GM23338 (cell line): ENCODE data around the gene RERGL. TPM values are rescaled to one million over a fixed set of nuclear protein-coding genes. Genes with fewer than 3 reads are reported as not detected.

Source experiments
- ATAC-seq: fragments of 200-7000 bp; cut with Tn5 transposase; 3 replicates; pipeline ENCODE4 v1.9.1; 2020
- DNase-seq: peaks from one replicate; pipeline ENCODE4 v3.0.0-alpha.2; 2015; ENCODE audit warnings: low spot score
- H2AFZ ChIP-seq: fragments of 200-600 bp; sonication (generic); 2 replicates; pipeline ENCODE4 v1.8.0; 2016; ENCODE audit warnings: antibody characterized with exemption, mild to moderate bottlenecking, moderate library complexity
- H3F3A ChIP-seq: fragments of 200-600 bp; sonication (generic); replicated peaks from 2 replicates; pipeline ENCODE4 v1.8.0; 2017; ENCODE audit warnings: antibody characterized with exemption, mixed run types, low read depth
- H3K27ac ChIP-seq: fragments of 200-600 bp; sonication (generic); 2 replicates; pipeline ENCODE4 v1.6.1; 2016; ENCODE audit warnings: low read depth
- H3K27me3 ChIP-seq: fragments of 200-600 bp; sonication (generic); 2 replicates; pipeline ENCODE4 v1.8.0; 2016; ENCODE audit warnings: mild to moderate bottlenecking, mixed run types, moderate library complexity; ENCODE audit not compliant: insufficient read depth
- H3K36me3 ChIP-seq: fragments of 200-600 bp; sonication (generic); 2 replicates; pipeline ENCODE4 v1.8.0; 2016; ENCODE audit warnings: mild to moderate bottlenecking; ENCODE audit not compliant: insufficient read depth
- H3K4me1 ChIP-seq: fragments of 200-600 bp; sonication (generic); 2 replicates; pipeline ENCODE4 v1.8.0; 2016; ENCODE audit warnings: mild to moderate bottlenecking, moderate library complexity; ENCODE audit not compliant: insufficient read depth
- H3K4me2 ChIP-seq: fragments of 200-600 bp; sonication (generic); 2 replicates; pipeline ENCODE4 v1.7.1; 2017; ENCODE audit warnings: mixed run types
- H3K4me3 ChIP-seq: fragments of 200-600 bp; sonication (generic); 2 replicates; pipeline ENCODE4 v1.6.1; 2016; ENCODE audit warnings: mixed run types
- H3K79me2 ChIP-seq: fragments of 200-600 bp; sonication (generic); replicated peaks from 2 replicates; pipeline ENCODE4 v1.8.0; 2017; ENCODE audit warnings: mild to moderate bottlenecking; ENCODE audit not compliant: insufficient read depth
- H3K9me2 ChIP-seq: fragments of 200-600 bp; sonication (generic); 2 replicates; pipeline ENCODE4 v1.8.0; 2017; ENCODE audit not compliant: insufficient read depth
- H4K20me1 ChIP-seq: fragments of 200-600 bp; sonication (generic); replicated peaks from 2 replicates; pipeline ENCODE4 v1.8.0; 2017; ENCODE audit warnings: mild to moderate bottlenecking; ENCODE audit not compliant: insufficient read depth
- H3K27ac Mint-ChIP-seq: 2 replicates; pipeline ENCODE4 v1.8.0; 2020; ENCODE audit warnings: inconsistent platforms, mild to moderate bottlenecking, moderate library complexity, mixed read lengths
- H3K27me3 Mint-ChIP-seq: 3 replicates; pipeline ENCODE4 v1.8.0; 2022; ENCODE audit warnings: low read depth, mild to moderate bottlenecking, moderate library complexity, mixed read lengths, inconsistent platforms; ENCODE audit not compliant: insufficient read depth, poor library complexity
- H3K36me3 Mint-ChIP-seq: 3 replicates; pipeline ENCODE4 v1.8.0; 2021; ENCODE audit warnings: low read depth, mild to moderate bottlenecking, inconsistent platforms, moderate library complexity, mixed read lengths
- H3K4me1 Mint-ChIP-seq: 3 replicates; pipeline ENCODE4 v1.8.0; 2020; ENCODE audit warnings: mild to moderate bottlenecking, inconsistent platforms, mixed read lengths
- H3K4me3 Mint-ChIP-seq: 3 replicates; pipeline ENCODE4 v1.8.0; 2021; ENCODE audit warnings: moderate library complexity, mild to moderate bottlenecking, inconsistent platforms, mixed read lengths
- H3K9me3 Mint-ChIP-seq: 3 replicates; pipeline ENCODE4 v1.8.0; 2020; ENCODE audit warnings: moderate library complexity, mild to moderate bottlenecking, inconsistent platforms, mixed read lengths
- CREB1 ChIP-seq: fragments of 250-450 bp; sonication (Bioruptor Pico); IDR thresholded peaks from 2 replicates; pipeline ENCODE4 v1.5.0; 2020; ENCODE audit warnings: low read depth, mild to moderate bottlenecking, moderate library complexity
- EZH2 ChIP-seq: fragments of 200-600 bp; sonication (generic); IDR thresholded peaks from one replicate; pipeline ENCODE4 v1.8.0; 2017; ENCODE audit warnings: antibody characterized with exemption, mild to moderate bottlenecking, low read depth; ENCODE audit not compliant: unreplicated experiment
- EZH2phosphoT487 ChIP-seq: fragments of 200-600 bp; sonication (generic); IDR thresholded peaks from one replicate; pipeline ENCODE4 v1.8.1; 2018; ENCODE audit warnings: antibody characterized with exemption; ENCODE audit not compliant: unreplicated experiment
- JUNB ChIP-seq: IDR thresholded peaks from one replicate; pipeline ENCODE4 v1.6.1; 2016; ENCODE audit warnings: antibody characterized with exemption; ENCODE audit not compliant: unreplicated experiment
- NANOG ChIP-seq: IDR thresholded peaks from 2 replicates; pipeline ENCODE4 v1.6.1; 2016; ENCODE audit warnings: antibody characterized with exemption, borderline replicate concordance
- POLR2AphosphoS5 ChIP-seq: IDR thresholded peaks from 2 replicates; pipeline ENCODE4 v1.6.1; 2016; ENCODE audit warnings: antibody characterized with exemption, low read depth
- STAT1 ChIP-seq: IDR thresholded peaks from one replicate; pipeline ENCODE4 v1.6.1; 2016; ENCODE audit warnings: antibody characterized with exemption; ENCODE audit not compliant: unreplicated experiment
- ZNF114 ChIP-seq: fragments of 250-450 bp; sonication (Bioruptor Pico); IDR thresholded peaks from 2 replicates; pipeline ENCODE4 v1.5.0; 2020; ENCODE audit warnings: mild to moderate bottlenecking, moderate library complexity
- ZNF331 ChIP-seq: fragments of 250-450 bp; sonication (Bioruptor Pico); IDR thresholded peaks from 2 replicates; pipeline ENCODE4 v1.5.0; 2020; ENCODE audit warnings: low read depth, mild to moderate bottlenecking, moderate library complexity
- polyA plus RNA-seq: library from polyadenylated mRNA; unstranded; fragments of >200 nt; fragmentation: Nextera tagmentation; extraction: Ambion mirVana; gene quantifications from 2 replicates; pipeline ENCODE4 v1.2.1, GENCODE V29; 2016
- total RNA-seq: library from RNA; depleted of rRNA; stranded (reverse); fragments of >200 nt; shearing (Covaris generic); gene quantifications from 2 replicates; pipeline ENCODE4 v1.2.3, GENCODE V29; 2014
- TF ChIP-seq, protein P1 (sequence below): IDR thresholded peaks from 2 replicates; pipeline ENCODE4 v1.6.1; 2016; ENCODE audit warnings: antibody characterized with exemption
- TF ChIP-seq, protein P2 (sequence below): IDR thresholded peaks from one replicate; pipeline ENCODE4 v1.6.1; 2018; ENCODE audit warnings: antibody characterized with exemption; ENCODE audit not compliant: unreplicated experiment
- TF ChIP-seq, protein P3 (sequence below), 2 experiments: fragments of 200-600 bp in 1 of 2; sonication (generic) in 1 of 2; conservative IDR thresholded peaks; 2 replicates each; pipeline versions ENCODE4 v1.5.1 to v1.6.1; 2016 to 2017; ENCODE audit warnings: antibody characterized with exemption in 2 of 2, low read depth in 2 of 2, mild to moderate bottlenecking in 2 of 2, moderate library complexity in 1 of 2

The RERGL gene
- total and polyA plus RNA-seq, 2 experiments from 2014 or later = not detected

DNA sequence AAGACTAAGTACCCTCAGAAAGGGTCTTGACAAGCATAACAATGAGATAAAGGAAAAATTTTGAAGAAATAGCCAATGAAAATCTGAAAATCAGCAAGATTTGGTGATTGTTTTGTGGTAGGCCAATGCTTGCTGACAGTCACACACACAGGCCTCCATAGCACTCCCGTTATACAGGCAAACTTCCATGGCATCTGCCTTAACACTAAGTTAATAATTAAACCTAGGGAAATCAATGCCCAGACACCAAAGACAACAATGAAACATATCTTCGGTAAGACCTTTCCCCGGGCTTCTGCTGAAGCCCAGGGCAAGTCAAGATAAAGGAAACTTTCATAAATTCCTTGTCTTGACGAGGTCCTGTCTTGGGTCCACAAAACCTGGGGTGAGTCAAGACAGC lies 18.6 kb upstream of the RERGL start:
- peaks cover 2% of the 10 kb centered on the region for H3K27me3 Mint-ChIP-seq
- no peak overlapping the region for H3K4me3 Mint-ChIP-seq
- H2AFZ ChIP-seq = no peak overlapping the region

DNA sequence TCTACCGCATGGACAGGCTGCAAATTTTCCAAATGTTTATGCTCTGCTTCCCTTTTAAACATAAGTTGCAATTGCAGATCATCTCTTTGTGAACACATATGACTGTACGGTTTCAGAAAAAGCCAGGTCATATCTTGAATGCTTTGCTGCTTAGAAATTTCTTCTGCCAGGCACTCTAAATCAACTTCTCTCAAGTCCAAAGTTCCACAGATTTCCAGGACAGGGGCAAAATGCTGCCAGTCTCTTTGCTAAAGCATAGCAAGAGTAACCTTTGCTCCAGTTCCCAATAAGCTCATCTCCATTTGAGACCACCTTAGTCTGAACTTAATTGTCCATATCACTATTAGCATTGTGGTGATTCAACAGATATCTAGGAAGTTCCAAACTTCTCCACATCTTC lies 13.6 kb upstream of the RERGL start:
- H3K27ac Mint-ChIP-seq = no peak overlapping the region
- peaks cover 8% of the 10 kb centered on the region; the same call in 1 of the 3 replicates for H3K36me3 Mint-ChIP-seq

More for the DNA sequence above, 18.6 kb upstream of the RERGL start:
- ATAC-seq (no peak), DNase-seq (no peak)
- H3K4me2 ChIP-seq = no peak overlapping the region
- no peaks in the 10 kb centered on the region for H3K27me3 ChIP-seq
- TF ChIP-seq JUNB (no peak), CREB1 (no peak)
- Mint-ChIP-seq H3K27ac (no peak overlapping the region), H3K4me1 (no peaks in the 10 kb centered on the region), H3K36me3 (no peaks in the 10 kb centered on the region), H3K9me3 (peaks cover 3% of the 10 kb centered on the region; the same call in 2 of the 3 replicates)
- no peaks in the 10 kb centered on the region; the same call in 1 of the 2 replicates for H4K20me1 ChIP-seq
- H3K9me2 ChIP-seq = peaks cover 3% of the 10 kb centered on the region; the same call in 1 of the 2 replicates
- H3K4me3 ChIP-seq = no peak overlapping the region
- no peaks in the 10 kb centered on the region for H3K36me3 ChIP-seq
- H3K4me1 ChIP-seq = no peaks in the 10 kb centered on the region
- no peaks in the 10 kb centered on the region for H3F3A ChIP-seq
- H3K27ac ChIP-seq = no peak overlapping the region
- H3K79me2 ChIP-seq = no peaks in the 10 kb centered on the region

More for the DNA sequence above, 13.6 kb upstream of the RERGL start:
- H4K20me1 ChIP-seq = no peaks in the 10 kb centered on the region
- no peak overlapping the region for H2AFZ ChIP-seq
- Mint-ChIP-seq H3K27me3 (peaks cover 2% of the 10 kb centered on the region), H3K4me1 (no peaks in the 10 kb centered on the region), H3K4me3 (no peak overlapping the region), H3K9me3 (peaks cover 21% of the 10 kb centered on the region)
- no peaks in the 10 kb centered on the region for H3K4me1 ChIP-seq
- H3K27me3 ChIP-seq = no peaks in the 10 kb centered on the region
- H3K4me3 ChIP-seq = no peak overlapping the region
- 0 out of 2 replicates have a peak, but pooled peaks cover 3% of the 10 kb centered on the region for H3K36me3 ChIP-seq
- H3K9me2 ChIP-seq = peaks cover 3% of the 10 kb centered on the region; the same call in 1 of the 2 replicates
- H3F3A ChIP-seq = no peaks in the 10 kb centered on the region
- H3K79me2 ChIP-seq = no peaks in the 10 kb centered on the region
- TF ChIP-seq, protein P1, sequence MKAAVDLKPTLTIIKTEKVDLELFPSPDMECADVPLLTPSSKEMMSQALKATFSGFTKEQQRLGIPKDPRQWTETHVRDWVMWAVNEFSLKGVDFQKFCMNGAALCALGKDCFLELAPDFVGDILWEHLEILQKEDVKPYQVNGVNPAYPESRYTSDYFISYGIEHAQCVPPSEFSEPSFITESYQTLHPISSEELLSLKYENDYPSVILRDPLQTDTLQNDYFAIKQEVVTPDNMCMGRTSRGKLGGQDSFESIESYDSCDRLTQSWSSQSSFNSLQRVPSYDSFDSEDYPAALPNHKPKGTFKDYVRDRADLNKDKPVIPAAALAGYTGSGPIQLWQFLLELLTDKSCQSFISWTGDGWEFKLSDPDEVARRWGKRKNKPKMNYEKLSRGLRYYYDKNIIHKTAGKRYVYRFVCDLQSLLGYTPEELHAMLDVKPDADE = no peak
- no peak for TF ChIP-seq POLR2AphosphoS5
- TF ChIP-seq, protein P2, sequence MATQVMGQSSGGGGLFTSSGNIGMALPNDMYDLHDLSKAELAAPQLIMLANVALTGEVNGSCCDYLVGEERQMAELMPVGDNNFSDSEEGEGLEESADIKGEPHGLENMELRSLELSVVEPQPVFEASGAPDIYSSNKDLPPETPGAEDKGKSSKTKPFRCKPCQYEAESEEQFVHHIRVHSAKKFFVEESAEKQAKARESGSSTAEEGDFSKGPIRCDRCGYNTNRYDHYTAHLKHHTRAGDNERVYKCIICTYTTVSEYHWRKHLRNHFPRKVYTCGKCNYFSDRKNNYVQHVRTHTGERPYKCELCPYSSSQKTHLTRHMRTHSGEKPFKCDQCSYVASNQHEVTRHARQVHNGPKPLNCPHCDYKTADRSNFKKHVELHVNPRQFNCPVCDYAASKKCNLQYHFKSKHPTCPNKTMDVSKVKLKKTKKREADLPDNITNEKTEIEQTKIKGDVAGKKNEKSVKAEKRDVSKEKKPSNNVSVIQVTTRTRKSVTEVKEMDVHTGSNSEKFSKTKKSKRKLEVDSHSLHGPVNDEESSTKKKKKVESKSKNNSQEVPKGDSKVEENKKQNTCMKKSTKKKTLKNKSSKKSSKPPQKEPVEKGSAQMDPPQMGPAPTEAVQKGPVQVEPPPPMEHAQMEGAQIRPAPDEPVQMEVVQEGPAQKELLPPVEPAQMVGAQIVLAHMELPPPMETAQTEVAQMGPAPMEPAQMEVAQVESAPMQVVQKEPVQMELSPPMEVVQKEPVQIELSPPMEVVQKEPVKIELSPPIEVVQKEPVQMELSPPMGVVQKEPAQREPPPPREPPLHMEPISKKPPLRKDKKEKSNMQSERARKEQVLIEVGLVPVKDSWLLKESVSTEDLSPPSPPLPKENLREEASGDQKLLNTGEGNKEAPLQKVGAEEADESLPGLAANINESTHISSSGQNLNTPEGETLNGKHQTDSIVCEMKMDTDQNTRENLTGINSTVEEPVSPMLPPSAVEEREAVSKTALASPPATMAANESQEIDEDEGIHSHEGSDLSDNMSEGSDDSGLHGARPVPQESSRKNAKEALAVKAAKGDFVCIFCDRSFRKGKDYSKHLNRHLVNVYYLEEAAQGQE = no peak
- no peak for TF ChIP-seq JUNB
- no peak for TF ChIP-seq ZNF331 (CRISPR knock-in tag)
- TF ChIP-seq ZNF114 = no peak
- no peak for TF ChIP-seq EZH2
- TF ChIP-seq STAT1 = no peak
- no peak for TF ChIP-seq NANOG
- no peak for TF ChIP-seq CREB1
- TF ChIP-seq, protein P3, sequence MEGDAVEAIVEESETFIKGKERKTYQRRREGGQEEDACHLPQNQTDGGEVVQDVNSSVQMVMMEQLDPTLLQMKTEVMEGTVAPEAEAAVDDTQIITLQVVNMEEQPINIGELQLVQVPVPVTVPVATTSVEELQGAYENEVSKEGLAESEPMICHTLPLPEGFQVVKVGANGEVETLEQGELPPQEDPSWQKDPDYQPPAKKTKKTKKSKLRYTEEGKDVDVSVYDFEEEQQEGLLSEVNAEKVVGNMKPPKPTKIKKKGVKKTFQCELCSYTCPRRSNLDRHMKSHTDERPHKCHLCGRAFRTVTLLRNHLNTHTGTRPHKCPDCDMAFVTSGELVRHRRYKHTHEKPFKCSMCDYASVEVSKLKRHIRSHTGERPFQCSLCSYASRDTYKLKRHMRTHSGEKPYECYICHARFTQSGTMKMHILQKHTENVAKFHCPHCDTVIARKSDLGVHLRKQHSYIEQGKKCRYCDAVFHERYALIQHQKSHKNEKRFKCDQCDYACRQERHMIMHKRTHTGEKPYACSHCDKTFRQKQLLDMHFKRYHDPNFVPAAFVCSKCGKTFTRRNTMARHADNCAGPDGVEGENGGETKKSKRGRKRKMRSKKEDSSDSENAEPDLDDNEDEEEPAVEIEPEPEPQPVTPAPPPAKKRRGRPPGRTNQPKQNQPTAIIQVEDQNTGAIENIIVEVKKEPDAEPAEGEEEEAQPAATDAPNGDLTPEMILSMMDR (conservative IDR thresholded peaks at IDR 0.05; ENCODE audit: low read depth in 2 of 2) = no peak
- no peak for TF ChIP-seq EZH2phosphoT487
- no peak overlapping the region for H3K27ac ChIP-seq
- DNase-seq (no peak), ATAC-seq (no peak)
- H3K4me2 ChIP-seq = no peak overlapping the region
